Natural killer cell (primary cell): ENCODE results near the gene SCOC. TPM values are rescaled to one million over a fixed set of nuclear protein-coding genes. Genes with fewer than 3 reads are reported as not detected.

Experiments
- ATAC-seq, 3 donors: fragments of 150-1000 bp in 2 of 3; fragments of 200-7000 bp in 1 of 3; cut with Tn5 transposase; 1 replicate in 1 of 3; 2 replicates in 2 of 3; pipeline ENCODE4 v1.10.0; 2021; ENCODE audit warnings: mild to moderate bottlenecking in 2 of 3, moderate library complexity in 2 of 3
- DNase-seq, 2 donors: peaks; one replicate each; pipeline versions ENCODE4 v3.0.0 to v3.0.0-alpha.2; 2013 to 2021; ENCODE audit warnings: mixed read lengths in 1 of 2
- H3K27ac ChIP-seq: one replicate; pipeline ENCODE4 v1.5.1; 2013; ENCODE audit warnings: mild to moderate bottlenecking, low read length
- H3K27me3 ChIP-seq: one replicate; pipeline ENCODE4 v1.6.1; 2013; ENCODE audit warnings: low read length; ENCODE audit not compliant: control insufficient read depth, insufficient read depth
- H3K36me3 ChIP-seq: one replicate; pipeline ENCODE4 v1.6.1; 2013; ENCODE audit warnings: low read length; ENCODE audit not compliant: control insufficient read depth, insufficient read depth
- H3K4me1 ChIP-seq: one replicate; pipeline ENCODE4 v1.6.1; 2013; ENCODE audit warnings: low read length; ENCODE audit not compliant: control insufficient read depth, insufficient read depth
- H3K4me3 ChIP-seq: one replicate; pipeline ENCODE4 v1.5.1; 2013; ENCODE audit warnings: low read length
- H3K9me3 ChIP-seq: one replicate; pipeline ENCODE4 v1.6.1; 2013; ENCODE audit warnings: low read length; ENCODE audit not compliant: control insufficient read depth, insufficient read depth
- H3K27ac Mint-ChIP-seq, 2 donors: one replicate each; pipeline ENCODE4 v1.8.0; 2022; ENCODE audit warnings: mild to moderate bottlenecking in 2 of 2, mixed read lengths in 2 of 2, moderate library complexity in 1 of 2
- H3K27me3 Mint-ChIP-seq, 2 donors: one replicate each; pipeline ENCODE4 v1.8.0; 2022; ENCODE audit warnings: low read depth in 2 of 2, mixed read lengths in 2 of 2
- H3K36me3 Mint-ChIP-seq: one replicate; pipeline ENCODE4 v1.8.0; 2022; ENCODE audit warnings: mixed read lengths
- H3K4me1 Mint-ChIP-seq, 2 donors: one replicate each; pipeline ENCODE4 v1.8.0; 2022; ENCODE audit warnings: mixed read lengths in 2 of 2
- H3K4me3 Mint-ChIP-seq: one replicate; pipeline ENCODE4 v1.8.0; 2022; ENCODE audit warnings: mild to moderate bottlenecking, moderate library complexity, mixed read lengths
- H3K9me3 Mint-ChIP-seq, 2 donors: one replicate each; pipeline ENCODE4 v1.8.0; 2022; ENCODE audit warnings: mixed read lengths in 2 of 2
- CTCF ChIP-seq: fragments of 200-600 bp; IDR thresholded peaks from one replicate; pipeline ENCODE4 v1.8.0; 2022; ENCODE audit warnings: antibody characterized with exemption
- WGBS: methylation state at CpG from one replicate; pipeline ENCODE4 v1.1.7; 2013; ENCODE audit warnings: missing lambda C conversion rate; ENCODE audit not compliant: insufficient coverage; 5-methylcytosine and 5-hydroxymethylcytosine counted together
- intact Hi-C: fragments of 100-400 bp; cut with micrococcal nuclease; formaldehyde crosslinking; loops from one replicate; pipeline ENCODE4 v1.14.2; 2022
- total RNA-seq, 4 donors: library from RNA; stranded (reverse); fragments of 120-200 nt in 1 of 4; gene quantifications; one replicate each; pipeline versions ENCODE4 v1.2.3 to v1.2.4, GENCODE V29; 2013 to 2022

SCOC gene
- total RNA-seq, 3 donors from 2014 or later (not counting 1 experiment from before 2014, with no cell fraction given) = 8.6 to 10.3 (median 9.4) TPM

GRCh38 chr4:140388015-140388414 is 14.6 kb downstream of the SCOC start:
- no peak for TF ChIP-seq CTCF
- no peaks in the 10 kb centered on the region for H3K36me3 Mint-ChIP-seq
- no peak overlapping the region for H3K4me3 Mint-ChIP-seq
- DNase-seq (no peak), ATAC-seq (no peak)
- Histone ChIP-seq H3K27ac (no peak overlapping the region), H3K4me3 (no peak overlapping the region), H3K36me3 (peaks cover 4% of the 10 kb centered on the region), H3K9me3 (no peaks in the 10 kb centered on the region), H3K27me3 (peaks cover 2% of the 10 kb centered on the region), H3K4me1 (no peaks in the 10 kb centered on the region)
- no peaks in the 10 kb centered on the region for H3K9me3 Mint-ChIP-seq
- H3K4me1 Mint-ChIP-seq = no peaks in the 10 kb centered on the region
- no peak overlapping the region for H3K27ac Mint-ChIP-seq
- peaks cover 0 to 2% of the 10 kb centered on the region in 2 donors for H3K27me3 Mint-ChIP-seq
- no CpG with 5 or more reads among the region's 1 CpG for WGBS
- intact Hi-C loops = no loop called here

GRCh38 chr4:140395668-140396067 is 22.2 kb downstream of the SCOC start:
- Mint-ChIP-seq H3K27ac (no peak overlapping the region), H3K4me3 (no peak overlapping the region), H3K36me3 (no peaks in the 10 kb centered on the region), H3K9me3 (no peaks in the 10 kb centered on the region), H3K27me3 (peaks cover 5 to 21% of the 10 kb centered on the region in 2 donors), H3K4me1 (no peaks in the 10 kb centered on the region)
- intact Hi-C loops = no loop called here
- 75% methylated on average over 3 of the region's 5 CpGs for WGBS
- no peak for TF ChIP-seq CTCF
- ATAC-seq (no peak), DNase-seq (no peak)
- Histone ChIP-seq H3K4me1 (no peaks in the 10 kb centered on the region), H3K27me3 (peaks cover 2% of the 10 kb centered on the region), H3K4me3 (no peak overlapping the region), H3K9me3 (no peaks in the 10 kb centered on the region), H3K27ac (no peak overlapping the region), H3K36me3 (no peaks in the 10 kb centered on the region)

- Histone ChIP-seq H3K27me3 (peaks cover 3% of the 10 kb centered on the region), H3K27ac (no peak overlapping the region), H3K9me3 (no peaks in the 10 kb centered on the region), H3K36me3 (no peaks in the 10 kb centered on the region), H3K4me3 (no peak overlapping the region), H3K4me1 (no peaks in the 10 kb centered on the region)
- H3K27ac Mint-ChIP-seq = no peak overlapping the region
- WGBS = 100% methylated on average over 2 of the region's 2 CpGs
- no peak overlapping the region for H3K4me3 Mint-ChIP-seq
- no peak for TF ChIP-seq CTCF
- DNase-seq (no peak), ATAC-seq (no peak)
- no peaks in the 10 kb centered on the region for H3K9me3 Mint-ChIP-seq
- H3K36me3 Mint-ChIP-seq = no peaks in the 10 kb centered on the region
- no peaks in the 10 kb centered on the region for H3K4me1 Mint-ChIP-seq
- H3K27me3 Mint-ChIP-seq = peaks cover 3 to 18% of the 10 kb centered on the region in 2 donors
- intact Hi-C loops = no loop called here
Measured at GRCh38 chr4:140400111-140400510, 26.7 kb downstream of the SCOC start.

- intact Hi-C loops = no loop called here
- Histone ChIP-seq H3K4me3 (no peak overlapping the region), H3K9me3 (no peaks in the 10 kb centered on the region), H3K27me3 (peaks cover under 1% of the 10 kb centered on the region), H3K4me1 (no peaks in the 10 kb centered on the region), H3K36me3 (no peaks in the 10 kb centered on the region), H3K27ac (no peak overlapping the region)
- no peak overlapping the region for H3K4me3 Mint-ChIP-seq
- H3K27me3 Mint-ChIP-seq = peaks cover 3 to 15% of the 10 kb centered on the region in 2 donors
- ATAC-seq (no peak), DNase-seq (no peak)
- H3K27ac Mint-ChIP-seq = no peak overlapping the region
- H3K9me3 Mint-ChIP-seq = no peaks in the 10 kb centered on the region
- no peaks in the 10 kb centered on the region for H3K36me3 Mint-ChIP-seq
- no peaks in the 10 kb centered on the region for H3K4me1 Mint-ChIP-seq
- no peak for TF ChIP-seq CTCF
Measured at GRCh38 chr4:140406292-140406691, 32.8 kb downstream of the SCOC start.
